ENCODE data around the gene SERPINA9. TPM values are rescaled to one million over a fixed set of nuclear protein-coding genes. Genes with fewer than 3 reads are reported as not detected.
"Not testable (repeated sequence)": the region's sequence is repeated elsewhere in the genome, so short reads cannot be mapped to it uniquely, and the experiment has no call there.

The SERPINA9 gene
- not detected in 2 replicates for total RNA-seq

DNA sequence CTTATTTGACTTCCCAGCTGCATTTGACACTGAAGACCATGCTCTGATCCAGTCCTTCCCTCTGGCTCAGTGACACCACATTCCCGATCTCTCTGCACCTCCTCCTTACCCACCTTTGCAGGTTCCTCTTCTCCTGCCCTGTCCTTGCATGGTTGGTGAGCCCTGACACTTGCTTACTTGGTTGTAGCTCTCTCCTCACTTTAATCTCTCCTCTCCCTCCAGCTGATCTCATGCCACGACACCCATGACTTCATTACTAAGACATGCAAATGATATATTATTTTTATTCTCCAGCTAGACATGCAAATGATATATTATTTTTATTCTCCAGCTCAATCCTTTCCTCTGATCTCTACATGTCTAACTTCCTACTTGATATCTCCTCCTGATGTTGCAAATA is at the start of gene SERPINA9:
TSS of gene SERPINA9 (minus strand) at position 175 of the 400 bp plus-strand sequence. CDS start 6,357 bp downstream, outside the sequence.
- intact Hi-C loops (cut with micrococcal nuclease): no loop called here

DNA sequence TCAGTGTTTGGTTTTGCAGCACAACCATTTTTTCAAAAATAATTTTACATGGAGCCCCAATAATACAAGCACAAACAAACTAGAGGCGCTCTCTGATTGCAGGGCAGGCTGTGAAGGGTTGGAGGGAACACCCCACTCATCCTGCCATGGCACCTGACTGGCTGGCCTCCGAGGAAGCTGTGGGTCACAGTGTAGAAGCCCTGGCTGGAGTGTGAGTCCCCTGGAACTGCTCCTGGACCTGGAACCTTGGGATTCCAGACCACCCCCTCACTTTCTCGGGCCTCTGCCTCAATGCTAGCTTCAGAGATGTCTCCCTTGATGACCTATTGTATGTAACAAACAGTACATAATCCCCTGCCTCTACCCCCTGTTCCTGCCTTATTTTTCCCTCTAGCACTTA is 48.1 kb upstream of the SERPINA9 start:
- intact Hi-C loops (cut with micrococcal nuclease): no loop called here

DNA sequence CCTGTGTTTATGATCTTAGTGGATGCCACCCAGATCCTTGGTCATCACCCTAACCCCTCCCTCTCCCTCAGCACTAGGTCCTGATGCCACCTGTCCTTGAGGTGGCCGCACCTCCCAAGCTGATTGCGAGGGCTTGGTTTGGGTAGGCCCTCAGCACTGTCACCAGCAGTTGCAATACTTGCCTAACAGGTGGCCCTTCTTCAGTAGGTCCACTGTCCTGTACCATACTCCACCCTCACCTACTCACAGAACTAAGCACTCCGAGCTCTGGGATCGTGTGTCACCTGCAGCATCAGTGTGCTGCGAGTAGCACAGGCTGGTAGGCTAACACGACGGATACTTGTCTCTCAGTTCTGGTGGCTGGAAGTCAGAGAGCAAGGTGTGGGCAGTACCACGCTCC is 47.3 kb upstream of the SERPINA9 start:
- intact Hi-C loops (cut with micrococcal nuclease): no loop called here

DNA sequence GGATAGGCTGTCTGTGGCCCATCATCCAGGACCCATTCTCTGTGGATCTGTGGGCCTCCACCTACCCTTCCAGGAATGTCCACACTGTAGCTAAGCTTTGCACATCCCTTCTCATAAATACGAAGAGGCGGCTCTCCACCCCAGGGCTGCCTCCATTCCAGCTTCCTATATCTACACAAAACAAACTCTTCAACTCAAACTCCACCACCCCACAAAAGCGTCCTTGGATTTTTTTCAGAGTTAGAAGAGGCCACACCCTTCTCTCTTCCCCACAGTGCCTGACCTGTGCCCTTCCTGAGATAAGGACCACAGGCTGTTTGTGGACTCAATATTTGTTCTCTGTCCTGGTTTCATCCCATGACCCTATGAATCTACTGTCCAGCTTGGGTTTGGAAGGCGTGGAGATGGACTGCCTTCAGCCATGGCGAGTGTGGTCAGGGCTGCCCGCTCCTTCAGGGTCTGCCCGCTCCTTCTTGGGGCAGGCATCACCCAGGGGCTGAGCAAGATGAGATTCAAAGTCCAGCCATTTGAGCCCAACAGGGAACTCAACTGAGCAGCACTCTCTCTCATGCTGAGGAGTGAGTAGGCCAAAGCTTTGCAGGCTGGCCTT is 46.2 kb upstream of the SERPINA9 start:
- intact Hi-C loops (cut with micrococcal nuclease): no loop called here

DNA sequence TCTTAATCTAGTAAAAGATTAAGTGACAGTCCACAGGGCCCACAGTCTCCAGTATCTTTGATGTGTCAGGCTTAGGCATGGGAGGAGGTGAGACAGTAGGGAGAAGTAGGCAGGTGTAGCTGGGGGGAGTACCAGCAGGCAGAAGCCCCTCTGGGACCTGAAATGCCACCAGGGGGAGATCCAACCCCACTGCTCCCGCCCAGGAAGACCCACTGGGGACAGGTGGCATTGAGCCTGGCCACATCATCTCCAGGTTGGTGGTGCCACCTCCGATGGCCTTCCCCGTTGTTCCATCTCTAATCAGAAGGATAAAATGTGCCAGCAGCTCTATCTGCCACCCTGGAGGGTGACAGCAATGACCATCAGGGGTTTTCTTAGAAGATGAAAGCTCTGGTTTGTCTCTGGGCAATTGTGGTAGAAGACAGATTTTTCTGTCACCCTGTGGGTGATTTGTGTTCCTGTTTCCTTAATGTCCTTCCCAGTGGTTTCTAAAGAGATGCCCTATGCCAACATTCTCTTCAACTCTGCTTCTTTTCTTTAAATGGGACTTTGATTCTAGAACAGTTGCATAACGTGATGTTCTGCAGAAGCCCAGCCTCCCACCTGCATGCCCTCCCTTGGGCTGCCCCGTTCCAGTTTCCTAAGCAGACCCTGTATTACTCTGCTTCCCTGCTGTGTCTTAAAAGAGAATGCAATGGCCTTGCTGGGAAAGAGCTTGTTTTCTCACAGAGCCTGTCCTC is 45.5 kb upstream of the SERPINA9 start:
- intact Hi-C loops (cut with micrococcal nuclease): no loop called here

DNA sequence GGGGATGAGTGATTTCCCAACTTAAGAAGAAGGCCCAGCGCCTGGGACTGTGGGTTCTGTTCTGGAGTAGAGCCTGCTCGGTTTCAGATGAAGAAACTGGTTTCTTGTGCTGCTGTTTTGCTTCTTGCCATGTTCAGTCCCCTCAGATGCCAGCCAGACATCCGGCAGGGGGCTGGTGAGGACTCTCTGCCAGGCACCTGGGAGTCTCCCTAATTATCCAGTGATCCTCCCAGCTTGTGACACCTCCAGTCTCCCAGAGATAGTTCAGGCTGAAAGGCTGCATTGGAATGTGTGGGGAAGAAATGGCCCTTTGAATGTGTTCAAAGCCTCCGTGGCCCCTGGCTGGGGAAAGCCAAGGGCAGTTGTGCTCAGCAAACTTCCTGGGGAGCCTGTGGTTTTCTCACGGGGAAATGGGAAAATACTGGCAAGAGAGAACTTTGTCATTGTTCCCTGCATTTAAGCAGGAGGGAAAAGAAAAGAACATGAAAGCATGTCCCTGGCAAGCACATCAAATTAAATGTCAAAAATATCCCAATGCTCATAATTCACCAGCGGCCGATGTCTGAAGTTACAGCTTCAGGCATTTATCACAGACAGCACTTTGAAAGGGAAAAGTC is 41.8 kb upstream of the SERPINA9 start:
- intact Hi-C loops (cut with micrococcal nuclease): no loop called here

DNA sequence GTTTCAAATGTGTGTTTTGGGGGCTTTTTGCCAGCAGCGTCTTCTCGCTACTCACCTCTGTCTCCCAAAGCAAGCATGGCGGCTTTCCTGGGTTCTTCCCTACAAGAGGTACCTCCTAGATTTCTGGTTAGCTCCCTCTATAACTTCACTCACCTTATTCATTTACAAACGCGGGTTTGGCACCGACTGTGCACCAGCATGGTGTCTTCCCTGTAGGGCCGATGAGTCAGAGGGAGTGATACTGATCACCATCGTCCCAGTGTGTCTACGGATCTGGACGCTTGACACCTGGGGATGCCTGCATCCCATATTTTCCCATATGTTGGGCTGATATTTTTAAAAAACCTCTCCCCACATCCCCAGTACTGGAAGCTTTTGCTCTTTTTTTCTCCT is 41.2 kb upstream of the SERPINA9 start:
- intact Hi-C loops (cut with micrococcal nuclease): no loop called here

- intact Hi-C loops (cut with micrococcal nuclease): no loop called here
Measured at GRCh38 chr14:94515856-94516255, 39.9 kb upstream of the SERPINA9 start.

DNA sequence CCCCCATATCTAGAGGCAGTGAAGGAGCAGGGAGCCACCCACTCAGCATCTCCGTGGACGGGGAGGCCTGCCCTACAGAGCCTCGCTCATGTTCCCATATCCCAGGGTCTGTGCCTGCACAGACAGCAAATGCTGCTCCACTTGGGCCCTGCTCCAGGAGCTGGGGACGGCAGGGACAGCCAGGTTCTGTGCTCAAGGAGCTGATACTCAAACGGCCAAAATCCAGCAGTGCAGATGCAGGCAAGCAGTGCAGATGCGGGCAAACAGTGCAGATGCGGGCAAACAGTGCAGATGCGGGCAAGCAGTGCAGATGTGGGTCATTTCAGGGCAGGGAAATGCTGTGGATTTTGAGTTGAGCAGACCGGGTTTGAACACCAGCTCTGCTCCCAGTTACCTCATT is 39.4 kb upstream of the SERPINA9 start:
- intact Hi-C loops (cut with micrococcal nuclease): no loop called here

GRCh38 chr14:94514351-94514750 is 38.4 kb upstream of the SERPINA9 start:
- intact Hi-C loops (cut with micrococcal nuclease): no loop called here

DNA sequence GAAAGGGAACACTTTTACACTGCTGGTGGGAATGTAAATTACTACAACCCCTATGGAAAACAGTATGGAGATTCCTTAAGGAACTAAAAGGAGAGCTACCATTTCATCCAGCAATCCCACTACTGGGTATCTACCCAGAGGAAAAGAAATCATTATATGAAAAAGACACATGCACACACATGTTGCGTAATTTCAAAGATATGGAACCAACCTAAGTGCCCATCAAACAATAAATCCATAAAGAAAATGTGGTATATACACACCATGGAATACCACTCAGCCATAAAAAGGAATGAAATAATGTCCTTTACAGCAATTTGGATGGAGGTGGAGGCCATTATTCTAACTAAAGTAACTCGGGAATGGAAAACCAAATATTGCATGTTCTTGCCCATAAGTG is 34.5 kb upstream of the SERPINA9 start:
- intact Hi-C loops (cut with micrococcal nuclease): not testable (repeated sequence)

- intact Hi-C loops (cut with micrococcal nuclease): no loop called here
Measured at GRCh38 chr14:94509356-94509755, 33.4 kb upstream of the SERPINA9 start, which contains the start of gene SERPINA12. TSS of gene SERPINA12 (minus strand) at chr14:94509469. CDS start at chr14:94498397, 11,072 bp downstream.

GRCh38 chr14:94505641-94506040 is 29.6 kb upstream of the SERPINA9 start:
- intact Hi-C loops (cut with micrococcal nuclease): no loop called here

DNA sequence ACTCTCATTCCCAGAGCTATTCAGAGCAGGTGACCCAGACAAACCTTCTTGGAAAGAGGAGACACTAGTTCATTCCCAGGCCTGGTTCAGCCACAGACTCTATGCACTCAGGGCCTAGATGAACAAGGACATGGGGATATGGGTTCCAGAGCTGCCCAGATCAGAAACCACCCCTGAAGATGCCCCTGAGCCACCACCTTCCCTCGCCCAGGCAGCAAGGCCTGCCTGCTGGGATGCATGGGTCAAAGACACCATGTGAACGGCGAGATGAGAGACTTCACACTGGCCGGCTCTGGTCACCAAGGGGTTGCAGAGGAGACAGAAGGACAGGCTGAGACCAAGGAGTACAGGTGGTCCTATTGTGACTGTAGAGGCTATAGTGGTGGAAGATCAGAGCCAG is 29.2 kb upstream of the SERPINA9 start:
- intact Hi-C loops (cut with micrococcal nuclease): no loop called here

DNA sequence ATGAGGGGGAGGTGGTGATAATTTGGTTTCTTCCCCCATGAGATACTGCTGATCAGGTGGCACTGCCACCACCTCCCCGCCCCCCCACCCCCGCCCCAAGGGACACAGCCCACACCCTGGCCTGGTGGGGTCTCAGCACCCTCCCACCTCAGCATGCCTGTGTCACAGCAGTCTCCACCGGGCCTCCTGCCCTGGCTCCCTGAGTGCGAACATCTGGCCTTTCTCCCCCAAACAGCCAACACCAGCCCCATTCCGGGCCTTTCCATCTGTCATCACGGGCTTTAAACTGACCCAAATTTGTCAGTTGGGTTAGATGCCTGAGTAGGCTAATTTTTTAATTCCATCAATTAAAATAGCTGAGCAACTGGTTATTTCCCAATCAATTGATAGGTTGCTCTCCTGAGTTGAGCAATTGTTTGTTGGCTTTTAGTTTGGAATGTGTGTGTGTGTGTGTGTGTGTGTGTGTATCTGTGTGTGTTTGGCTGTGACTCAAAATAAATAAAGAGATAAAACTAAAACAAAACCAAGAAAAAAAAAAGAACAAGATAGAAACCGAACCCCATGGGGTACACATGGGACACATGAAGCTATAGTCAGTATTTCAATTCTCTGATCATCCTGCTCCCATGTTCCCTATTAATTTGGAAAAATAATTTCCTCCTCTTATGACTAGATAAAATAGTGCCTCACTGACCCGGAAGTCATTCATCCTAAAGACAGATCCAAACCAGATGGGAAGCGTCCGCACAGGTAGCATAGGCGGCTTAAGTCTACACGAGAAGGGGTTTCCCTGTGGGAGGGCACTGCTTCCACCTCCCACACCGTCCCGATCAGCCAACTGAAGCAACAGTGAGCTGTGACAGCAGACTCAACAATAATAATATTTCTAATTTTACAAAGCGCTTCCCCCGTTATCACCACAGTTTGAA is 25.9 kb upstream of the SERPINA9 start:
- intact Hi-C loops (cut with micrococcal nuclease): no loop called here

DNA sequence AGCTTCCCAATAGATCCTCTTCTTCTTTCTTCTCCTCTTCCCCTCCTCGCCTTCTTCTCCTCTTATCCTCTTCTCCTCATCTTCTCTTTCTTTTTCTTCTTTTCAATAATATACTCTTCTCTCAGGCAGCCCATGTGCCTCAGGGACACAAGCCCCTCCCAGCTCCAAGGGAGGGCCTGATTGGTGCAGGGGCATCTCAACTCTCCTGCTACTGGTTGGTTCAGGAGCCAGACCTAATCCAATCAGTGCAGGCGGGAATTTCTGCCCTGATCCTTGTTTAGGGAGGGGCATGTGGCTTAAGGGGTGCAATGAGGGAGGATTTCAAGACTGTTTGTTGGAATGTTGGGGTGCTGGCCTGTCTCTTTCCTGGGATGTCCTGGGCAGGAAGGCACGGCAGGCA is 24.3 kb upstream of the SERPINA9 start:
- intact Hi-C loops (cut with micrococcal nuclease): no loop called here

DNA sequence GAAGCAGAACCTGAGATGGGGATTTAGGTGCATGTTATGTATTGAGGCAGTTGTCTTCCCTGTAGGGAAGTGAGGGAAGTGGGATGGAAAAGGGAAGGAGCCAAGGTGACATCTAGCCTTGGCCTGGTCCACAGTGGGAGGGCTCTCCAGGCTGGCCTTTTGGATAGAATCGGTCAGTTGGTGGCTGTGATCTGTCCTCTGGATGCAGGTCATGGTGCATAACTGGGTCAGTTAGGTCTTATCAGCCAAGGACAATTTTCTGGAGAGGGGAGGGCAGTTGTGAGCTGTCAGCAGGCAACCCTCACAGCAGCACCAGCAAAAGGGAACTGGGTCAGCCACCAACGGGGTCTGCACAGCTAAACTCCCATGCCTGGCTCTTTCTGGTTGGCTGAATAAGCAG is 23.7 kb upstream of the SERPINA9 start:
- intact Hi-C loops (cut with micrococcal nuclease): no loop called here

DNA sequence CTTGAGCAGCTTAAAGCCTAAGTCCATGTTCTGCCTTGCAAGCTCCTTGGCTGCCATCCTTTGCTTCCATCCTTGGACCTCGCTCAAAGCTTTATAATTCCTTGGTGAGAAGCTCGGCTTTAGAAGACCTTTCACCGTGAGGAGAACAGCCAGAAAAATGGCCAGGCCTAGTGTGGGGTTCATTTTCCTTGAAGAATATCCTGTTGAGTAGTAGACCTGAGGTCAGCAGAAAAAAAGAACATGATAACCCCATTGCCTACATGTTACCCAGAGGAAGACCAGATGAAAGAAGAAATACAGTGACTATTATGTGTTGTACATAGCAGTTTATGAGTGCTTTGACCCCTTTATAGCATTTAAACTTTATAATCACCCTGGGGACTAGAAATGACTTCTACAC is 22.2 kb upstream of the SERPINA9 start:
- intact Hi-C loops (cut with micrococcal nuclease): no loop called here

DNA sequence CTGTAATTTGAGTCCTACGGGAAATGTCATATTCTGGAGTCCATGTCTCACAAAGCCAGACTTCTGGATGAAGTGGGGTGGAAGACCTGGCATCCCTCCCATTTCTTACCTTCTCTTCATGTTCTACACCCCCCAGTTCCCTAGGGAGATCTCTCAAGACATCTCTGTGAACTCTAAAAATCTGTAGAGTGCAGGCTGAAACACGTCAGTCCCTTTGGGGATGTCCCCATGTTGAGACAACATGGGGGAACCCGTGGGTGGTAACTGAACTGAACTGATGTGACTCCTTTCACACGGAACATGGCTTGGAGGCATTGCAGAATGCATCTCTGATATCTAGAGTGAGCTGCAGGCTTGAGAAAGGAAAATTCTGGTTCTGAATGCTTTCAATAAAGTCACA is 18.1 kb upstream of the SERPINA9 start:
- intact Hi-C loops (cut with micrococcal nuclease): no loop called here

DNA sequence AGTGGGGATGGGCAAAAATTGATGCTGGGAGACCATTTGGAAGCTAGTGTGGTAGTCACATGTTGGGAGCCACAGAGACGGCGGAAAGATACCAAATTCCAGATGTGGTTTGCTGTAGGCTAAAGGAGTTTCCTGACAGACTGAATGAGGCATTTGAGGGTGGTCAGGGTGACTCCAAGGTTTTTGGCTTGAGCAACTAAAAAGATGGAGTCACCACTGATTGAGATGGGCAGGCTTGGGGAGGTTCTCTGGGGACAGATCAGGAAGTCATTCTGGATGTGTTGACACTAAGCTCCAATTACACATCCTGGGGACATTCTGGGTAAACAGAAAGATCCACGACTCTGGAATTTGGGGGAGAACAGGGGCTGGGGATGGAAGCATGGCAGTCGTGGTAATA is 15.5 kb upstream of the SERPINA9 start:
- intact Hi-C loops (cut with micrococcal nuclease): no loop called here

DNA sequence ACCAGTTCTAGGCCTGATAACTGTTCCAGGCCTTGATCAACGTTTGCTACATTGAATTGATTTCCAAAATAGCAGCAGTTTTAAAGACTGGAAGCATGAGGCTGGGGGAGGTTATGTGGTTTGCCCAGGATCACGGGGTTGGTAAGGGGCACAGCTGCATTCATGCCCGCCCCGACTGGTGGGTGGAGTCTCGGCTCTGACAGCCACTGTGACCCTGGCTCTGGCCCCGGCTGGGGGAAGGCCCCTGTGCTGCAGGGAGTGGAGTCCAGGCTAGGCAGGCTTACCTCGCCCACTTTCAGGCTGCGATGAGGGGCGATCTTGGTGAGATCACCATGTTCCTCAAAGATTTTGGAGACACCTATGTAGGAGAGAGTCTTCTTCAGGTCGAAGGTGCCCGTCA is 13.3 kb upstream of the SERPINA9 start:
- intact Hi-C loops (cut with micrococcal nuclease): no loop called here

Measured in T-helper 1 cell treated with Interleukin-12 subunit alpha and Interleukin-12 subunit beta and Interleukin-4 antibody, amounts not matched to agents 30 ng/mL and 1 ng/mL, for 36 hours (primary cell).